HG03196 (cell line): ENCODE data around the gene CPNE5.

Experiments
- ATAC-seq: cut with Tn5 transposase; IDR thresholded peaks from one replicate; pipeline ENCODE4 v1.9.1; 2021; ENCODE audit not compliant: unreplicated experiment

CPNE5 gene

GRCh38 chr6:36837022-36837339, 2.3 kb downstream of the CPNE5 start:
- ATAC-seq = no peak

GRCh38 chr6:36836111-36837021, 2.9 kb downstream of the CPNE5 start:
- ATAC-seq = no peak

DNA sequence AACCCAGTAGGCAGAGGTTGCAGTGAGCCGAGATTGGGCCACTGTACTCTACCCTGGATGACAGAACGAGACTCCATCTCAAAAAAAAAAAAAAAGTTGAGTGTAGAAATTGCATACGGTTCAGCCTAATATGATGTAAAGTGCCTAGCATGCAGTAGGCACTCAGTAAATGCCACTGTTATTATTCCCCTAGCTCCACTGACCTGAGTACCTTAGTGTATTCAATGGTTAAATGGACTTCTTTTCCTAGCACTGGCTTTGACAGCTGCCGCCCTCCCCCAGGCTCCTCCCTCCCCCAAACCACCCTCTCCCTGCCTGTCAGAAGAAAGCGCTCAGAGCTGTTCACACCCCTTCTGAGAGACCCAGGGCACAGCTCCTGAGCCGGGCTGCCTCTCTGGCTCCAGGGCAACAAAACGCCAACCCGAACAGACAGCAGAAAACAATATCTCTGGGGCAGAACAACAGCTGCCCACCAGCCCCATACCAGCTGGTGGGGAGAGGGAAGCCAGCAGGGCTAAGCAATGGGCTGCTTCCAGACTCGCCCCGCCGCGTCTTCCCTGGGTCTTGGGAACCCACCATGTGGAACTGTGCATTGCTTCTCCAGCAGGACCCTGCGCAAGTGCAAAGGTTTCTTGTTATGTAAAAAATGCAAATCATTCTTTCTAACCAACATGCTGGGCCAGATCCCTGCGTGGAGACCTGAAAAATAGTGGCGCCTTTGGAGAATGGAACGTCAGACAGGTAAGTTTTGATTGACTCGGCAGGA, 4.5 kb downstream of the CPNE5 start:
- no peak for ATAC-seq

GRCh38 chr6:36833182-36833789, 6.0 kb downstream of the CPNE5 start:
- ATAC-seq = no peak

DNA sequence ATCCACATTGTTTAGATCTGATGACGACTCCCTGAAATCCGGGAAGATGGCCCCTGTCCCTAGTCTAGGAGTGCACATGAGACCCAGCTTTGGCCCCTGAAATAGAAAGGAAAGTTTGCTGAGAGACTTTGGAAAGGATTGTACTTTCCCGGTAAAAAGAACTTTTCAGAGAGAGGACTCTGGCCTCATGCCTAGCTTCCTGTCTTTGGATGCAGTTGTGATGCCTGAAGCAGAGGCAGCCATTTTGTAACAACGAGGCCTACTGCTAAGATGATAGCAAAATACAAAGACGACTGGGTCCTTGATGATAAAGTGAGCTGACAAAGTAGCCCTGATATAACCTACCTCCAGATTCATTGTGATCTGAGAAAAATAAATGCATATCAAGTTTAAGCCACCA, 6.9 kb downstream of the CPNE5 start:
- ATAC-seq = no peak

GRCh38 chr6:36830577-36830976, 8.7 kb downstream of the CPNE5 start:
- no peak for ATAC-seq

GRCh38 chr6:36829919-36830544, 9.2 kb downstream of the CPNE5 start:
- ATAC-seq = no peak

DNA sequence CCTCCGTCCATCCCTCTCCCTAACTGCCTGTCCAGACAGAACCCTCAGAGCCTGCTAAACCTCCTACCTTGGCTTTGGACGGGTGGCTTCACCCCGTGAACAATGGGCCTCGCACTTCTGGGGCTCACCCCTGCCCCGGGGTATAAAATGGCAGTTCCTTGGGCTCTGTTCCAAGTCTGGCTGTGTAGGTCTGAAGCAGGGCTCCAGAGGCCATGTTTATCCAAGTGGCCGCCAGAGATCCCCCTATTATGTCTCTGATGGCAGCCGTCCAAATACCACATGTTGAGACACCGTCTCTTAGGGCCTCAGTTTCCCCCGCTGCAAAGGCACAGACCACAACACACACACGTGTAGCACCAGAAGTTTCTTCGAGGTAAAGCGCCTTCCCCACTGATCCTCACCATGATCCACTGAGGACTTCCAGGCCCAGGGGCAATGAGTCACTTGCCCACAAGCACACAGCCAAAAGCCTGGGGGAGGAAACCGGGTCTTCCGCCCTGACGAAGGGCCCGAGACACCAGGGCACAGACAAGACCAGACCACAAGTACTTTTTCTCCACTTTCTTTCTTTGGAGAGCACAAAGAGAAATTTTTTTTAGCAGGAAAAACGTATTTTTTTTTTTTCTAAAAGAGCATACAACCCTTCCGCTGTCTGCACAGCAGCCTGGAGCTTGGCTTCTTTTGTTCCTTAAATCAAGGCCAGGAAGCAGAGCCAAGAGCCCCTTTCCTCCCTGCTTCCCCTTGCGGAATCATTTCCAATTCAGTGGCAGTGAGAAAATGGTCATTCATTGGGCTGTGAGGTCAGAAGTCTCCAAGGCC, 11.8 kb downstream of the CPNE5 start:
- ATAC-seq = no peak

DNA sequence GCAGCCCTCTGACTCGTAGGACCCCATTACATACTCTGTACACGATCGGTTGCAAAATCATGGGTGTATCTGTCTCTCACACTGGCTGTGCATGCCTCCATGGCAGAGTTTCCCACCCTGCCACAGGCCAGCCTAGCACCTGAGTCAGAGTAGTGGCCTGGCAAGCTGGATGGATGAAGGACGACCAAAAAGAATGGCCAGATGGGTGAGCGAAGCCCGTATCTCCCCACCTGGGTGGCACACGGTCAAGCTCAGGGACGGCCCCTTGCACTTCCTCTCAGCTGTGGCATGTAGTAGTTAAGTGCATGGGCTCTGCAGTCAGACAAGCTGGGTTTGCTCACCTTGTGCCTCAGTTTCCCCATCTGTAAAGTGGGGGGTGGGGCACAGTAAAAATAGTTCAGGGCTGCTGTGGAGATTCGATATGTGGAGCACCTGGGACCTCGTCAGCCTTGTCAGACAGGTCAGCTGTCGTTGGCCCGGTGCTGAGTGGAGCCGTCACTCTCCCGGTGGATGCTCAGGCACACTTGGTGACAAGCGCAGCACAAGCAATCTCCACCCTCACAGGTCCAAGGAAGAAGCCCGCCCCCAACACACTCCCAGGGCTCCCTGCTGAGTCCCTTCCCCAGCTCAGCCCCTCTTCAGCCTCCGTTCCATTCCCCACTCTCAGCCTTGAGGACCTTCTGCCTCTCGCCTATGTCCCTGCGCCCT, 12.6 kb downstream of the CPNE5 start:
- no peak for ATAC-seq

DNA sequence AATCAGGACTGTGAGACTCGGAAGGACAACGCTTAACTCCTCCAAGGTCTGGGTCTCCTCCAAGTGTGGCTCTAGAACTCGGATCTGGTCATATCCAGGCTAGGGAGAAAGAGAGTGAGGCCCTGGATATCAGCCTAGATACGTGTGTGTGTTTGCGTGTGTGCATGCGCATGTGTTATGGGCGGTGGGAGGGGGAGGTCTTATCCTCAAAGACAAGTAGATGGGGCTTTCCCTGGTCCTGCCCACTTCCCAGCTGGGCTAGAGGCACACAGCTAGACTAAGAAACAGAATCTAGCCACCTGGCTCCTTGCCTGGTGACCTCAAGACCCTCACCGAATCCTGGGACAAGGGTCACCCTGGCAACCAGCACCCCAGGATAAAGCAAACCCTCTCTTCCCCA, 13.2 kb downstream of the CPNE5 start:
- no peak for ATAC-seq

- ATAC-seq = no peak
Observed at GRCh38 chr6:36825452-36825851, 13.8 kb downstream of the CPNE5 start.

- no peak for ATAC-seq
Observed at GRCh38 chr6:36824253-36824652, 15.0 kb downstream of the CPNE5 start.

- no peak for ATAC-seq
Observed at GRCh38 chr6:36823421-36824096, 15.7 kb downstream of the CPNE5 start.

DNA sequence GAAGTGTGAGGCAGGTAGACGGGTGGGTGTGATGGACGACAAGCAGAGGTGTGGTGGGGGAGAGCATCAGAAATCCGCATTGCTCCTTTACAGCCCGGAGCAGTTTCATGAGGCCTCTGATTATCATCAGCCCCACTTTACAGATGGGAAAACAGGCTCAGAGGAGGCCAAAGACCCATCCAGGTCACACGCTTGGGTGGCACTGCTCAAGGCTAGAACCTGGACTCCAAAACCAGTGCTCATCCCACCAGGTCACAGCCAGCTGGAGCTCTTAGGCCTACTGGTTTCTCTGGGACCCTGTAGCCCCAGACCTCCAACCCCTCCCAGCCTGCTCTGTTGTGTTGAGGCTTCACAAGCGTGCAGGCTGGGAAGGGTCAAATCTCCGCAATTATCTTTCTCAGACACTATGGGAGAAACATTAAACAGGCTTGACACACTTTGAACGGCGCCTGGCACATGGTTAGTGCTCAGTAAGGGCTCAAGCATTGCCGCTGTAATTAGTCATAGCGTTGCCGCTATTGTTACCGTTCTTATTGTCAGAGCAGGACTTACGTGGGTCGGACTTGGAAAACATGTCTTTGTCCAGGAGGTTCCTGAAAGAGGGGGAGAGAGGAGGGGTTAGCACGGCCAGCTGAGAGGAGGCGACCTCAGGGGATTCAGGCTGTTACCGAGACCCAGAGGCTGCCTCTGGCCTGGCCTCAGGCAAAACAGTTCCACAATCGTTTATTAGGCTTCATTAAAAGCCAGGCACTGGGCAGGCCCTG, 16.6 kb downstream of the CPNE5 start:
- no peak for ATAC-seq

GRCh38 chr6:36821581-36822335, 17.5 kb downstream of the CPNE5 start:
- ATAC-seq = no peak

- no peak for ATAC-seq
Observed at GRCh38 chr6:36820700-36821580, 18.3 kb downstream of the CPNE5 start.

- no peak for ATAC-seq
Observed at GRCh38 chr6:36818756-36819155, 20.5 kb downstream of the CPNE5 start.
